Transverse colon (tissue), 4 donors: ENCODE measurements around the gene ZBED6. TPM values are rescaled to one million over a fixed set of nuclear protein-coding genes. Genes with fewer than 3 reads are reported as not detected.
A peak's percentile ranks its signal among the peaks of the same experiment; 100 is the strongest.
"Not testable (repeated sequence)": the region's sequence is repeated elsewhere in the genome, so short reads cannot be mapped to it uniquely, and the experiment has no call there.

Experiments
- DNase-seq: peaks from one replicate; pipeline ENCODE4 v3.0.0-alpha.2; 2019
- H3K27ac ChIP-seq, 4 donors: fragments of 200-600 bp; sonication (generic); 2 replicates each; pipeline ENCODE4 v1.5.1; 2016 to 2018; ENCODE audit warnings: inconsistent platforms in 4 of 4
- H3K27me3 ChIP-seq: fragments of 200-600 bp; sonication (generic); 2 replicates; pipeline ENCODE4 v1.5.1; 2017; ENCODE audit warnings: inconsistent platforms
- H3K36me3 ChIP-seq, 4 donors: fragments of 200-600 bp; sonication (generic); 2 replicates each; pipeline ENCODE4 v1.5.1; 2017 to 2019; ENCODE audit warnings: inconsistent platforms in 4 of 4
- H3K4me1 ChIP-seq, 4 donors: fragments of 200-600 bp; sonication (generic); 2 replicates each; pipeline ENCODE4 v1.5.1; 2017 to 2020; ENCODE audit warnings: inconsistent platforms in 4 of 4
- H3K4me3 ChIP-seq, 4 donors: fragments of 200-600 bp; sonication (generic); 1 replicate in 1 of 4; 2 replicates in 3 of 4; pipeline versions ENCODE4 v1.5.1 to v1.6.1; 2017 to 2019; ENCODE audit warnings: inconsistent platforms in 4 of 4
- H3K9me3 ChIP-seq, 2 donors: fragments of 200-600 bp; sonication (generic); 2 replicates each; pipeline ENCODE4 v1.5.1; 2017 to 2019; ENCODE audit warnings: inconsistent platforms in 2 of 2
- EP300 ChIP-seq: sonication (generic); formaldehyde crosslinking; IDR thresholded peaks from one replicate; pipeline ENCODE4 v1.6.1; 2017; ENCODE audit warnings: antibody characterized with exemption, low read depth
- POLR2A ChIP-seq: fragments of 450-650 bp; IDR thresholded peaks from one replicate; pipeline ENCODE4 v1.6.1; 2016; ENCODE audit warnings: antibody characterized with exemption, mild to moderate bottlenecking, moderate library complexity
- POLR2AphosphoS5 ChIP-seq, 3 donors: sonication (generic); formaldehyde crosslinking; IDR thresholded peaks; one replicate each; pipeline ENCODE4 v1.6.1; 2016; ENCODE audit warnings: antibody characterized with exemption in 3 of 3
- WGBS, 2 donors: methylation state at CpG; one replicate each; pipeline ENCODE4 v1.1.5; 2018; ENCODE audit warnings: low coverage in 1 of 2; 5-methylcytosine and 5-hydroxymethylcytosine counted together
- in situ Hi-C, 4 donors: fragments of 200-750 bp; cut with MboI; loops; one replicate each; pipeline versions ENCODE4 v1.15.0 to v1.15.1; 2017; ENCODE audit warnings: low sequenced_read_pairs in 3 of 4, low pct_ligation_motif_present in 1 of 4, low pct_unique_long_range_greater_than_20kb in 1 of 4
- intact Hi-C: fragments of 100-400 bp; cut with DNase I; formaldehyde crosslinking; loops from one replicate; pipeline ENCODE4 v1.15.1; 2023; ENCODE audit warnings: low total_unique reads
- total RNA-seq, 4 donors: library from RNA; depleted of rRNA; stranded (reverse); fragments of >200 nt; gene quantifications; one replicate each; pipeline ENCODE4 v1.1.0, GENCODE V29; 2016
- TF ChIP-seq, protein P1 (sequence below), 5 experiments: fragments of 200-600 bp in 3 of 5; fragments of 450-650 bp in 2 of 5; sonication (generic) in 3 of 5; IDR thresholded peaks; 1 replicate in 2 of 5; 2 replicates in 3 of 5; pipeline ENCODE4 v1.5.1; 2016 to 2017; ENCODE audit warnings: antibody characterized with exemption in 5 of 5, inconsistent platforms in 3 of 5, mild to moderate bottlenecking in 2 of 5, moderate library complexity in 1 of 5

ZBED6 gene
- total RNA-seq, 4 donors from 2014 or later: 12.7 to 29.7 (median 23.6) TPM

DNA sequence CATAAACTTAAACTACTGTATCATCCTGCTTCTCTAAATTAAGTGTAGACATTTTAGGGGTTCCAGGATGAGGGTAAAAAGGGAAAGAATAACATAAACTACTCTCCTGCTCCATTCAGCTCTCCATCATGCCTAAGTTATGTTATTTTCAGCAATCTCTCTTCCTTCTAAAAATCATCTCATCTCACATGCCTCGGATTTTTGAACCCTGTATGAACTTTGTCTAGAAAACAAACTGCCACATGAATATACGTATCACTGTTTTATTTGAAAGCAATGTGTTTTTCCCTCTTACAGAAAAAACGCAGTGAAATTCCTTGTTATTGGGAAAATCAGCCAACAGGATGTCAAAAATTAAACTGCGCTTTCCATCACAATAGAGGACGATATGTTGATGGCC is 32.6 kb downstream of the ZBED6 start:
- in situ Hi-C loops: no loop called here
- 90 to 93% methylated on average over 4 to 5 of the region's 5 CpGs for WGBS, 2 donors
- Histone ChIP-seq H3K4me1 (peaks cover 0 to 9% (median 0%) of the 10 kb centered on the region in 4 donors), H3K9me3 (no peaks in the 10 kb centered on the region), H3K36me3 (peaks cover 0 to 62% (median 25%) of the 10 kb centered on the region in 4 donors), H3K4me3 (no peak overlapping the region), H3K27me3 (no peaks in the 10 kb centered on the region), H3K27ac (no peak overlapping the region)
- TF ChIP-seq EP300 (no peak), POLR2A (no peak), POLR2AphosphoS5 (IDR thresholded peaks at IDR 0.05) (no peak)
- TF ChIP-seq, protein P1, sequence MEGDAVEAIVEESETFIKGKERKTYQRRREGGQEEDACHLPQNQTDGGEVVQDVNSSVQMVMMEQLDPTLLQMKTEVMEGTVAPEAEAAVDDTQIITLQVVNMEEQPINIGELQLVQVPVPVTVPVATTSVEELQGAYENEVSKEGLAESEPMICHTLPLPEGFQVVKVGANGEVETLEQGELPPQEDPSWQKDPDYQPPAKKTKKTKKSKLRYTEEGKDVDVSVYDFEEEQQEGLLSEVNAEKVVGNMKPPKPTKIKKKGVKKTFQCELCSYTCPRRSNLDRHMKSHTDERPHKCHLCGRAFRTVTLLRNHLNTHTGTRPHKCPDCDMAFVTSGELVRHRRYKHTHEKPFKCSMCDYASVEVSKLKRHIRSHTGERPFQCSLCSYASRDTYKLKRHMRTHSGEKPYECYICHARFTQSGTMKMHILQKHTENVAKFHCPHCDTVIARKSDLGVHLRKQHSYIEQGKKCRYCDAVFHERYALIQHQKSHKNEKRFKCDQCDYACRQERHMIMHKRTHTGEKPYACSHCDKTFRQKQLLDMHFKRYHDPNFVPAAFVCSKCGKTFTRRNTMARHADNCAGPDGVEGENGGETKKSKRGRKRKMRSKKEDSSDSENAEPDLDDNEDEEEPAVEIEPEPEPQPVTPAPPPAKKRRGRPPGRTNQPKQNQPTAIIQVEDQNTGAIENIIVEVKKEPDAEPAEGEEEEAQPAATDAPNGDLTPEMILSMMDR (IDR thresholded peaks at IDR 0.05): no peak
- intact Hi-C loops: no loop called here
- no peak for DNase-seq

DNA sequence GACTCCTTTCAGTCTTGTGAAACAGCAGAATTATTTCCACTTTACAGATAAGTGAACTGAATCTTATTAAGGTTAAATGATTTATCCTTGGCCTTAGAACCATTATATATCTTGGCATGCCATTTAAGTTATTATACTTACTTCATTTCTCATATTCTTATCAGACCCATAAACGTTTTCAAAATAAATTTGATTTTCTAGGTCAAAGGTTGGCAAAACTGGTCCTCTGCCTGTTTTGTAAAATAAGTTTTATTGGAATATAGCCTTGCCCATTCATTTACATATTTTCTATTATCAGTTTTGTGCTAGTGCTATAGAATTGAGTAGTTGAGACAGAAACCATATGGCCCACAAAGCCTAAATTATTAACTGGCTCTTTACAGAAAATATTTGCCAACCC is 33.1 kb downstream of the ZBED6 start:
- in situ Hi-C loops: no loop called here
- WGBS, 2 donors: 22 to 32% methylated on average over 1 of the region's 1 CpG
- TF ChIP-seq POLR2AphosphoS5 (IDR thresholded peaks at IDR 0.05): no peak
- TF ChIP-seq POLR2A: no peak
- TF ChIP-seq, protein P1 (IDR thresholded peaks at IDR 0.05): no peak
- no peak for TF ChIP-seq EP300
- peaks cover 0 to 9% (median 0%) of the 10 kb centered on the region in 4 donors for H3K4me1 ChIP-seq
- peak overlapping the region in 2 of 4 donors; percentile 2 to 43 for H3K27ac ChIP-seq
- no peaks in the 10 kb centered on the region for H3K27me3 ChIP-seq
- no peak overlapping the region for H3K4me3 ChIP-seq
- peaks cover 0 to 62% (median 28%) of the 10 kb centered on the region in 4 donors for H3K36me3 ChIP-seq
- intact Hi-C loops: no loop called here
- DNase-seq: no peak
- no peaks in the 10 kb centered on the region for H3K9me3 ChIP-seq

DNA sequence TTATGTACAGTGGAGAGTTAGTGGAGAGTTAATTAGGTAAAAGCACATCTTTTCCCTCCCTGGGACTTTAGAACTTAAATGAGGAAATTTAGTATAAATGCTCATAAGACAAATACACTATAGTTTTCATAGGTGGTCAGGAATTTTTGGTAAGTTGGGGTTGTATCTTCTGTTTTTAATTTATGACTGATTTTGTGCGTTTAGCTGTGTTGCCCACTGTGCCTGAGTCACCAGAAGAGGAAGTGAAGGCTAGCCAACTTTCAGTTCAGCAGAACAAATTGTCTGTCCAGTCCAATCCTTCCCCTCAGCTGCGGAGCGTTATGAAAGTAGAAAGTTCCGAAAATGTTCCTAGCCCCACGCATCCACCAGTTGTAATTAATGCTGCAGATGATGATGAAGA is 33.8 kb downstream of the ZBED6 start:
- 65 to 77% methylated on average over 5 of the region's 5 CpGs for WGBS, 2 donors
- in situ Hi-C loops, DNase-seq, intact Hi-C loops, H3K27me3 ChIP-seq, H3K4me3 ChIP-seq, H3K4me1 ChIP-seq, H3K9me3 ChIP-seq: not testable (repeated sequence)
- Histone ChIP-seq H3K36me3 (peaks cover 0 to 67% (median 31%) of the 10 kb centered on the region in 4 donors), H3K27ac (peak overlapping the region in 3 of 4 donors; percentile 13 to 46 (median 43))

DNA sequence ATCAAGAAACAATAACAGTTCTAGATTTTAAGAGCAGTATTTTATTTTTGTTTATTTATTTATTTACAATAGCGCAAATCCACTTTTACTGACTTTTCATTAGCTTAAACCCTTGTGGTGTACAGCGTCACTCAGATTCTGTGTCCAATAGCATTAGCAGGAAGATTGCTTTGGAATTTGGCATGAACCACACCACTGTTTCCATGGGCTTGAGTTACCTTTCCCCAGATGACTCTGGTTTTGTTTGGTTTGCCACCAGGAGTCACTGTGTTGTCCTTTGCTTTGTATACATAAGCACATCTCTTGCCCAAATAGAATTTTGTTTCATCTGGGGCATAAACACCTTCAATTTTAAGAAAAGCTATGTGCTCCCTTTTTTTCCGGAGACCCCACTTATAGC is 40.1 kb downstream of the ZBED6 start:
- intact Hi-C loops: no loop called here

More for the DNA sequence above, 40.1 kb downstream of the ZBED6 start:
- Histone ChIP-seq H3K4me3 (no peak overlapping the region), H3K9me3 (no peaks in the 10 kb centered on the region), H3K27me3 (no peaks in the 10 kb centered on the region), H3K27ac (no peak overlapping the region), H3K4me1 (no peaks in the 10 kb centered on the region), H3K36me3 (peaks cover 0 to 96% (median 46%) of the 10 kb centered on the region in 4 donors)
- 85 to 95% methylated on average over 2 to 3 of the region's 3 CpGs for WGBS, 2 donors
- in situ Hi-C loops: no loop called here
- DNase-seq: no peak
- TF ChIP-seq POLR2A (no peak), POLR2AphosphoS5 (IDR thresholded peaks at IDR 0.05) (no peak), EP300 (no peak)
- TF ChIP-seq, protein P1 (IDR thresholded peaks at IDR 0.05): no peak
